Central memory CD4-positive, alpha-beta T cell (primary cell): Measurements from ENCODE around the gene SIK2.

Experiments
- DNase-seq: peaks from one replicate; pipeline ENCODE4 v3.0.0; 2022

Gene SIK2

GRCh38 chr11:111659201-111660115 lies 57.2 kb downstream of the SIK2 start:
- no peak for DNase-seq

- no peak for DNase-seq
Observed at GRCh38 chr11:111660822-111661221, 58.6 kb downstream of the SIK2 start.

DNA sequence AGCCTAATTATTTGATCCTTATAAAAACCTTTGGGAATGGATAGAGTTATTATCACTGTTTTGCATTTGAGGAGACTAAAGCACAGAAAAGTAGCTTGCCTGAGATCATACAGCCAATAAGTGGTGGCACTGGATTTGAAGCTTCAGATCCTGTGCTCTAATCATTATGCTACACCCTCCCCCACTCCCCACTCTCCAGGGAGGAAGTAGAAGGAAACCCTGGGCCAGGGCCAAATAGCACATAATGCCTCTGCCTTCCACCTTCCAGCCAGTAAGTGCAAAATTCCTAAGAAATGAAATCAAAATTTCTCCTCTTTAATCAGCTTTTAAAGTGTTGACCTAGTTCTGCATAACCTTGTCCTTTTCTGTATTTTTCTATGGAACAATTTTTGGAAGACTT lies 61.6 kb downstream of the SIK2 start:
- no peak for DNase-seq

DNA sequence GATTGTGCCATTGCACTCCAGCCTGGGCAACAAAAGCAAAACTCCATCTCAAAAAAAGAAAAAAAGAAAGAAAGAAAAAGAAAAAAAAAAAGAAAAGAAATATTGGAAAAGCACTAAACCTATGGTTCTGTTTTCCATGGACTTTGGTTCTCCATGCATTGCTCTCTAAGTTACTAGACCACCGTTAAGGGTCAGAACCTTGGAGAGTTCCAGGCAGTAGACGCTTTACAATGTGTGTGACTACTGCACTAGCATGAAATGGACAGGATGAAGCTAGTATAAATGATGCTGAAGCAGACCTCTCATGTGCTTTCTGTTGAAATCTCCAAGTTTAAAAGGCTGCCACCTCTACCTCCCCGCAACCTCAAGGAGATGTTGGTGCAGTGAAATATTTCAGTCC lies 63.5 kb downstream of the SIK2 start:
- no peak for DNase-seq

DNA sequence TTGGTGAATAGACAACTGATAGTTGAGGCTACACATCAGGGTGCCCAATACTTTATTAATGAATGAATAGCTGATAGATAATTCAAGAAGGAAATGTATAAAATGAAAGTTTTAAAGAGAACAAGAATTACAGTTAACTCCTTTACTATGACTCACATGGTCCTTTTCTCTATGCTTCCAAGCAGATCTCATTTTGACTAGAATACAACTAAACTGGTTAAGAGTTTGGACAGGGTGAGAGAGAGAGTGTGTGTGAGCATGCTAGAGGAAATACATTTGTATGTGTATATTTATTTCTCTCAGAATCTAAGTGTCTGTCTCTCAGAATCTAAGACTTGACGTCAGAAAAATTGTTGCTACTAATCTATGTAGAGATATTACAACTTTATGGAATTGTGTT lies 66.7 kb downstream of the SIK2 start:
- DNase-seq = no peak

GRCh38 chr11:111671383-111671782 lies 69.1 kb downstream of the SIK2 start:
- DNase-seq = no peak

GRCh38 chr11:111672949-111673348 lies 70.7 kb downstream of the SIK2 start:
- DNase-seq = no peak

- DNase-seq = no peak
Observed at GRCh38 chr11:111674941-111675340, 72.7 kb downstream of the SIK2 start.

DNA sequence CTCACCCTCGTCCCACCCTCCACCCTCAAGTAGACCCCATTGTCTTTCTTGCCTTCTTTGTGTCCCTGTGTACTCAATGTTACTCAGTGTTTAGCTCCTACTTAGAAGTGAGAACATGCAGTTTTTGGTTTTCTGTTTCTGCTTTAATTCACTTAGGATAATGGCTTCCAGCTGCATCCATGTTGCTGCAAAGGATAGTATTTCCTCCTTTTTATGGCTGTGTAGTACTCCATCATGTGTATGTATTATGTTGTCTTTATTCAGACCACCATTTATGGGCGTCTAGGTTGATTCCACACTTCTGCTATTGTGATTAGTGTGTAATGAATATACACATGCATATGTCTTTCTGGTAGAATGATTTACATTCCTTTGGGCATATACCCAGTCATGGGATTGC lies 73.6 kb downstream of the SIK2 start:
- no peak for DNase-seq

DNA sequence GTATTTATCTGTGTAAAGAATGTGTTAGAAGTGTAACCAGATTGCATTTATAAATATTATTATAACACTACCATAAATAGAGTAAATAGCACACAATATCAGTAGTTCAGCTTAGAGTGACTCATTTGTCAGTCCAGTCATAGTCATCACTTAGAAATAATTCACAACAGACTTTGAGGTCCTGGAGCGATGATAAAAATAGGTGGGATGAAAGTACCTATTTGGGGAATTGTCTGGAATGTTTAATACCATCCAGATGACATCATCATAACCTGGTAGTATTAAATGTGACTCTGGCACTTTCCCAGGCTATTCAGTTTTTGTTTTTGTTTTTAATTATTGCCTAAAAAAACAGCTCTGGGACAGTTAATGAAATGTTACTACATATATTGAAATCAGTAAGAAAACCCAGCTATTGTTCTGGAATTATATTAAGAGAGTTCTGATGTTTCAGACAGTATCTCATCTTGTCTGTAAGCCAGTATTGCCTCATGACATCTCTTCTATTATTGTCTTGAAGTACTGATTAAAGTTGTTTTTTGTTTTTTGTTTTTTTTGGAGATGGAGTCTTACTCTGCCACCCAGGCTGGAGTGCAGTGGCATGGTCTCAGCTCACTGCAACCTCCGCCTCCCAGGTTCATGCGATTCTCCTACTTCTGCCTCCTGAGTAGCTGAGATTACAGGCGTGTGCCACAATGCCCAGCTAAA lies 74.8 kb downstream of the SIK2 start:
- no peak for DNase-seq

GRCh38 chr11:111680486-111681175 lies 78.4 kb downstream of the SIK2 start:
- DNase-seq = no peak

DNA sequence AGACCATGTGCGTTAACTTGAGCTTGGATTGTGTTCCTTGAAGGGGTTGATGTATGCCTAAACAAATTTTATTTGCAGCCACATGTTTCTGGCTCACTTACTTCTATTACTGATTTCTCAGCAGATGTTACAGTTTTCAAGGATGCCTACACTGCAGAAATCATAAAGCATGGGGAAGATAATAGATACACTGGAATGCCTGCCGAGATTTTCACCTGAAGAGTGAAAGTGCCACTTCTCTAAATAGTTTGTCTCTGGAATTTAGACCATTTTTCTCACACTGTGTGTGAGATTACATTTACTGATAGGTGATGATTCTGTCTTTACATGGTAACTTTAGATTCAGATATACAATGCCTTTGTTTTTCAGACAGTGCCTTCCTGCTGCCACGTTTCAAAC lies 81.6 kb downstream of the SIK2 start:
- DNase-seq = no peak

GRCh38 chr11:111684251-111684650 lies 82.0 kb downstream of the SIK2 start:
- no peak for DNase-seq

GRCh38 chr11:111688013-111688412 lies 85.8 kb downstream of the SIK2 start:
- DNase-seq = no peak

DNA sequence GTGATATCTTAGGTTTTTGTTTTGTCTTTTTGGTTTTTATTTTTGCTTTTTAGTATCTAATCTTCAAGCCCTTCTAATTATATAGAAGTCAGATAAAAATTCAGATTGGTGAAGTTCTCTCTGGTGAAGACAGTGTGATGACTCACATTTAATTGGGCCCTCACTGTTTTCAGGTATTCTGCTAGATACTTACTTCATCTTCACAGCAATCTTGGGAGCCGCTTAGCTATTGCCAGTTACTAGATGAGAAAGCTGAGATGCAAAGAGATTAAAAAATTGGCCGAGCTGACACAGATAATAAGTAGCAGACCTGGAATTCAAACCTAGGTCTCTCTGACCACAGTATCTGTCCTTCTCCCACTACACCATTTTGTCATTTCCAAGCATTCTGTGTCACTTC lies 88.9 kb downstream of the SIK2 start:
- no peak for DNase-seq

DNA sequence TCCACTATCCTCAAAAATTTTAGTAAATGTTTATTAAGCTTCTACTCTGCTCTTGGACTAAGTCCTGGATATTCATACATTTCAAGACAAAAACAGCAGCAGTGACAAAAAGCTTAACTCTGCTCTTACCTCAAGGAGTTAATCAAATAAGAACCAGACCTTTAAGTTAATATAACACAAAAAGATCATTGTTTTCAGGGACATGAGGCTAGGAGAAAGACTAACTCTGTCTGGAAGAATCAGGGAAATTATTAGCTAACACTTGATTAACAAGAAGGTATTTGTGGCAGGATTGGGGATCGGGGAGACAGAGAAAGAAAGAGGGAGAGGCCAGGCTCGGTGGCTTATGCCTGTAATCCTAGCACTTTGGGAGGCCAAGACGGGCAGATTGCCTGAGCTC lies 89.5 kb downstream of the SIK2 start:
- no peak for DNase-seq

DNA sequence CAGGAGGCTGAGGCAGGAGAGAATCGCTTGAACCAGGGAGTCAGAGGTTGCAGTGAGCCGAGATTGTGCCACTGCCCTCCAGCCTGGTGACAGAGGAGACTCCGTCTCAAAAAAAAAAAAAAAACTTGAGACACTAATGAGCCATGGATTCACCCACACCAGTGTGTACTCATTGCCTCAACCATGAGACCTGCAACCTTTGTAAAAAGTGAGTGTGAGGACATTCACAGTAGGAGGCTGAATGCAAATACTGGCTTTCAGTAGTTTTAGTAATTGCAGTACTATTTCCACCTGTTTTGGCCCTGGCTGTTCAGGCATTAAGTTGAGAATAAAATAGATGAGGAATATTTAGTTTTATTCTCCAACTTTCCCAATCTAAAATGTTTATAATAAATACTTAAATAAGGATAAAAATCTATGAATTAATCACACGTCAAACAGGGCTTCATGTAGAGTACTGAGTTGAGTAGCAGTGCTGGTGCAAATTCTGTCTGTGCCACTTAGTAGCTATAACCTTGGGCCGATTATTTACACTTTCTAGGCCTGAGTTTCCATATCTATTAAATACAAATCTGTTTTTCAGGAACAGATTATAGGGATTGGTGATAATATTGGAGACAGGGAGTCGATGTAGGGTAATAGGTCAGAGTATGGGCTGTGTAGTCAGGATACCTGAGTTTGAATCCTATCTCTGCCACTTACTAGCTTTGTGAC lies 91.1 kb downstream of the SIK2 start:
- DNase-seq = no peak

GRCh38 chr11:111694851-111695250 lies 92.6 kb downstream of the SIK2 start:
- no peak for DNase-seq

DNA sequence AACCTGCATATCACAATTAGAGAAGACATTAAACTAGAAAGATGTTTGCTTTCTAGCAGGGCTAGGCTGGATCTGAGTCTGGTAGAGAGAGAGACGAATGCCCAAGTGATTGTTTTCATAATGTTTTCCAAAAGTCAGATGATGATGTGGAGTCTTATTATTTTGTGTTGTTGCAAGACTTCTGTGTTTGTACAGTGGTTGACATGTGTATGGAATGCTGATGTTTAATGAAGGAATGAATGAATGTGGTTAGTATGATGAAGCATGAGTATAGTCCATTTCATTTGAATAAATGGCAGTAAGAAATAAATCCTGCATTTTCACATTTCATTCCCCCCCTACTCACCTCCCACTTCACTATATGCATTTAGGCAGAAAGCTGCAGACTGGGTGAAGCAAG lies 94.3 kb downstream of the SIK2 start:
- no peak for DNase-seq

- DNase-seq = no peak
Observed at GRCh38 chr11:111697933-111698371, 95.7 kb downstream of the SIK2 start.

GRCh38 chr11:111698852-111699559 lies 96.8 kb downstream of the SIK2 start:
- no peak for DNase-seq

- DNase-seq = no peak
Observed at GRCh38 chr11:111699579-111700156, 97.4 kb downstream of the SIK2 start.
